DMS53 (cell line): ENCODE measurements around the gene EXOC5.
A peak's percentile ranks its signal among the peaks of the same experiment; 100 is the strongest.

ENCODE experiments used
- DNase-seq: peaks from one replicate; lab custom pipeline; 2025; lab: John Stamatoyannopoulos, UW

EXOC5 gene

GRCh38 chr14:57168138-57168679, 100.5 kb downstream of the EXOC5 start:
- no peak for DNase-seq

GRCh38 chr14:57161583-57162234, 107.0 kb downstream of the EXOC5 start:
- peak; percentile 36 for DNase-seq

GRCh38 chr14:57160333-57160732, 108.4 kb downstream of the EXOC5 start:
- no peak for DNase-seq

GRCh38 chr14:57153286-57153685, 115.4 kb downstream of the EXOC5 start:
- no peak for DNase-seq
